Ectodermal cell (in vitro differentiated cells): ENCODE data around the gene SH3PXD2B.
"Not testable (repeated sequence)": the region's sequence is repeated elsewhere in the genome, so short reads cannot be mapped to it uniquely, and the experiment has no call there.

Experiments
- H3K27ac ChIP-seq: 2 replicates; pipeline ENCODE4 v1.7.0; 2013; ENCODE audit warnings: mild to moderate bottlenecking, low read depth, low read length; ENCODE audit not compliant: insufficient read depth, poor library complexity, severe bottlenecking
- H3K27me3 ChIP-seq: 2 replicates; pipeline ENCODE4 v1.7.0; 2013; ENCODE audit warnings: mild to moderate bottlenecking, low read length; ENCODE audit not compliant: insufficient read depth, control insufficient read depth, poor library complexity, severe bottlenecking
- H3K36me3 ChIP-seq: one replicate; pipeline ENCODE4 v1.7.0; 2013; ENCODE audit warnings: low read length; ENCODE audit not compliant: control insufficient read depth, insufficient read depth
- H3K4me1 ChIP-seq: one replicate; pipeline ENCODE4 v1.7.0; 2013; ENCODE audit warnings: low read length; ENCODE audit not compliant: control insufficient read depth, insufficient read depth
- H3K4me3 ChIP-seq: 2 replicates; pipeline ENCODE4 v1.7.0; 2013; ENCODE audit warnings: low read depth, low read length, control low read depth; ENCODE audit not compliant: insufficient read depth
- H3K9me3 ChIP-seq: 2 replicates; pipeline ENCODE4 v1.7.0; 2013; ENCODE audit warnings: mild to moderate bottlenecking, low read length, moderate library complexity; ENCODE audit not compliant: control insufficient read depth
- WGBS, 2 experiments: methylation state at CpG; one replicate each; pipeline ENCODE4 v1.1.7; 2013; ENCODE audit warnings: missing lambda C conversion rate in 2 of 2; 5-methylcytosine and 5-hydroxymethylcytosine counted together

Gene SH3PXD2B

GRCh38 chr5:172399826-172400225 lies 54.5 kb downstream of the SH3PXD2B start:
- H3K27ac ChIP-seq: no peak overlapping the region
- peaks cover 6% of the 10 kb centered on the region for H3K4me1 ChIP-seq
- H3K27me3 ChIP-seq: no peaks in the 10 kb centered on the region
- WGBS, 2 experiments: 73 to 94% methylated on average over 1 to 4 of the region's 4 CpGs
- no peaks in the 10 kb centered on the region for H3K9me3 ChIP-seq
- no peak overlapping the region for H3K4me3 ChIP-seq
- peaks cover 5% of the 10 kb centered on the region for H3K36me3 ChIP-seq

- Histone ChIP-seq H3K9me3 (no peaks in the 10 kb centered on the region), H3K27me3 (no peaks in the 10 kb centered on the region), H3K4me1 (peaks cover 6% of the 10 kb centered on the region), H3K27ac (no peak overlapping the region), H3K36me3 (peaks cover 8% of the 10 kb centered on the region), H3K4me3 (no peak overlapping the region)
- WGBS, 2 experiments: 93 to 94% methylated on average over 6 of the region's 6 CpGs
These were observed 55.0 kb downstream of the SH3PXD2B start for GRCh38 chr5:172399336-172399735.

- peaks cover 11% of the 10 kb centered on the region for H3K36me3 ChIP-seq
- not testable (repeated sequence) for H3K9me3 ChIP-seq, H3K27me3 ChIP-seq, H3K4me1 ChIP-seq, H3K4me3 ChIP-seq, H3K27ac ChIP-seq
- 89 to 100% methylated on average over 2 to 4 of the region's 4 CpGs for WGBS, 2 experiments
These were observed 55.7 kb downstream of the SH3PXD2B start for GRCh38 chr5:172398645-172399044.

GRCh38 chr5:172396994-172397393 lies 57.3 kb downstream of the SH3PXD2B start:
- WGBS, 2 experiments: 92 to 93% methylated on average over 8 of the region's 8 CpGs
- not testable (repeated sequence) for H3K36me3 ChIP-seq, H3K27me3 ChIP-seq, H3K4me3 ChIP-seq, H3K4me1 ChIP-seq, H3K9me3 ChIP-seq, H3K27ac ChIP-seq

- no peaks in the 10 kb centered on the region for H3K27me3 ChIP-seq
- H3K4me1 ChIP-seq: no peaks in the 10 kb centered on the region
- 92 to 98% methylated on average over 3 of the region's 3 CpGs for WGBS, 2 experiments
These were observed 58.1 kb downstream of the SH3PXD2B start for GRCh38 chr5:172396220-172396619.

GRCh38 chr5:172395483-172395882 lies 58.8 kb downstream of the SH3PXD2B start:
- WGBS, 2 experiments: 94 to 99% methylated on average over 5 of the region's 5 CpGs
- Histone ChIP-seq H3K4me1 (no peaks in the 10 kb centered on the region), H3K9me3 (no peaks in the 10 kb centered on the region), H3K27ac (no peak overlapping the region), H3K4me3 (no peak overlapping the region), H3K27me3 (no peaks in the 10 kb centered on the region), H3K36me3 (peaks cover 15% of the 10 kb centered on the region)

More at GRCh38 chr5:172396220-172396619, 58.1 kb downstream of the SH3PXD2B start:
- peaks cover 15% of the 10 kb centered on the region for H3K36me3 ChIP-seq
- no peak overlapping the region for H3K4me3 ChIP-seq
- no peaks in the 10 kb centered on the region for H3K9me3 ChIP-seq
- no peak overlapping the region for H3K27ac ChIP-seq

- WGBS, 2 experiments: 100% methylated on average over 2 of the region's 2 CpGs
- no peak overlapping the region for H3K4me3 ChIP-seq
- H3K4me1 ChIP-seq: no peaks in the 10 kb centered on the region
- peaks cover 25% of the 10 kb centered on the region for H3K36me3 ChIP-seq
- no peaks in the 10 kb centered on the region for H3K27me3 ChIP-seq
- no peaks in the 10 kb centered on the region for H3K9me3 ChIP-seq
- H3K27ac ChIP-seq: no peak overlapping the region
These were observed 64.7 kb downstream of the SH3PXD2B start for GRCh38 chr5:172389578-172390112.

- H3K36me3 ChIP-seq: peaks cover 20% of the 10 kb centered on the region
- WGBS, 2 experiments: 93 to 96% methylated on average over 2 of the region's 2 CpGs
- H3K9me3 ChIP-seq: no peaks in the 10 kb centered on the region
- H3K4me1 ChIP-seq: no peaks in the 10 kb centered on the region
- H3K27me3 ChIP-seq: no peaks in the 10 kb centered on the region
- H3K4me3 ChIP-seq: no peak overlapping the region
- H3K27ac ChIP-seq: no peak overlapping the region
These were observed 66.0 kb downstream of the SH3PXD2B start for GRCh38 chr5:172388246-172388733.

GRCh38 chr5:172385707-172386106 lies 68.6 kb downstream of the SH3PXD2B start:
- Histone ChIP-seq H3K9me3 (no peaks in the 10 kb centered on the region), H3K27me3 (no peaks in the 10 kb centered on the region), H3K27ac (no peak overlapping the region), H3K36me3 (peaks cover 27% of the 10 kb centered on the region), H3K4me1 (no peaks in the 10 kb centered on the region), H3K4me3 (no peak overlapping the region)
- WGBS, 2 experiments: 93 to 96% methylated on average over 5 of the region's 5 CpGs

GRCh38 chr5:172385010-172385563 lies 69.2 kb downstream of the SH3PXD2B start:
- Histone ChIP-seq H3K4me1 (no peaks in the 10 kb centered on the region), H3K4me3 (no peak overlapping the region), H3K27ac (no peak overlapping the region), H3K27me3 (no peaks in the 10 kb centered on the region), H3K9me3 (no peaks in the 10 kb centered on the region), H3K36me3 (peaks cover 32% of the 10 kb centered on the region)
- WGBS, 2 experiments: 95 to 96% methylated on average over 5 of the region's 5 CpGs
